GM12892 (cell line): Measurements from ENCODE around the gene MFSD1.

Experiments used
- DNase-seq: peaks from one replicate; pipeline ENCODE4 v3.0.0; 2011; ENCODE audit not compliant: insufficient read length
- FAIRE-seq: peaks from 2 replicates; lab custom pipeline; 2011; peaks lifted over from hg19 to GRCh38; lab: Jason Lieb, UNC
- POLR2A ChIP-seq: IDR thresholded peaks from 2 replicates; pipeline ENCODE4 v1.6.1; 2011; ENCODE audit warnings: low read depth, low read length, control low read depth
- POLR2AphosphoS5 ChIP-seq: IDR thresholded peaks from 2 replicates; pipeline ENCODE4 v1.6.1; 2011; ENCODE audit warnings: low read depth, low read length, control low read depth
- TAF1 ChIP-seq: IDR thresholded peaks from 2 replicates; pipeline ENCODE4 v1.6.1; 2011; ENCODE audit warnings: low read depth, mild to moderate bottlenecking, control low read depth, low read length, borderline replicate concordance

The MFSD1 gene

DNA sequence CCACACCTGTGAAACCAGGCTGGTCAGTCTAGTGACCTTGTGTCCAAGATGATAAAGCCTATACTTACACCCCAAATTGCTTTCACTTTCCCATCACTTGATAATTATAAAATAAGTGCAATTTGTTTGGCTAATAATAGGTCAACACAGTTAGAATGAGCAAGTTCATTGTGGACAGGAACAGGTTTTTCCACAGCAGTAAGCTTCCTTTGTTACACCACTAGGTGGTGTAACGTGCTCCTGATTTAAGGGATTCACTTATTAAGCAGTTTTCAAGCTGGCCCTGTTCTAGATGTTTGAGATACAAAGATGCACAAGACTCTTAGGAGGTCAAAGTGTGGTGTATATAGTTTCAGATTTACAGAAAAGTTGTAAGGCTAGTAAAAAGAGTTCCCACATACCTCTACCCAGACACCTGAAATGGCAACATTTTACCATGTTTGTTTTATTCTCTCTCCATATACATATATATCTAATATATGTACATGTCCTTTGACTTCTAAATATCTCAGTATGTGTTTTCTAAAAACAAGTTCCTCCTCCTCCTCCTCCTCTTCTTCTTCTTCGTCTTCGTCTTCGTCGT, 6.8 kb upstream of the MFSD1 start:
- DNase-seq (no peak), FAIRE-seq (peak; percentile 38)
- TF ChIP-seq POLR2AphosphoS5 = no peak
- no peak for TF ChIP-seq TAF1
- TF ChIP-seq POLR2A = no peak

DNA sequence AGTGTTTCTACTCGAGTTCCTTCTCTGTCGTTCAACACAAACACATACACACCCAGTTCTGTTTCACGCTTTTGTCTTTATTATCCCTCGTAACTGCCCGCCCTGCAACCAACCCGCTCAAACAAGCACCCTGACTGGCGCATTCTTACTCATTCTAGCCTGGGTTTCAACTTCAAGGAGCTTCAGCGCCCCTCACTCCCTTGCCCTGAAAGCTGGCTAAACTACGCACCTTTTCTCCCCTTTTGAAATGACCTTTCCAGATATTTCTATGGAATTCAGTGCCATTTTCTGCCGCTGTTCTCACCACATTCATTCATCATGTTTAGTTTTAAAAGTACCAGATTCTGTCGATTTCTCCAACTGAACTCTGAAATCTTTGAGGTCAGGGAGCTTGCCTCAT, 653 bp upstream of the MFSD1 start:
- TF ChIP-seq POLR2A (no peak), POLR2AphosphoS5 (no peak), TAF1 (no peak)
- no peak for FAIRE-seq

GRCh38 chr3:158802409-158803268, 785 bp downstream of the MFSD1 start:
- DNase-seq (peak; percentile 15), FAIRE-seq (peak; percentile 53)
- no peak for TF ChIP-seq TAF1
- TF ChIP-seq POLR2A = no peak
- no peak for TF ChIP-seq POLR2AphosphoS5

More for the DNA sequence above, 653 bp upstream of the MFSD1 start:
- DNase-seq = no peak

GRCh38 chr3:158804441-158804840, 2.6 kb downstream of the MFSD1 start:
- TF ChIP-seq POLR2A (no peak), POLR2AphosphoS5 (no peak), TAF1 (no peak)
- DNase-seq (no peak), FAIRE-seq (no peak)

- no peak for DNase-seq
- no peak for FAIRE-seq
- TF ChIP-seq POLR2AphosphoS5 = no peak
- no peak for TF ChIP-seq POLR2A
- TF ChIP-seq TAF1 = no peak
These were observed 6.8 kb downstream of the MFSD1 start for GRCh38 chr3:158808697-158809096.

GRCh38 chr3:158809642-158810041, 7.8 kb downstream of the MFSD1 start:
- FAIRE-seq = no peak
- DNase-seq = no peak
- no peak for TF ChIP-seq POLR2A
- no peak for TF ChIP-seq TAF1

DNA sequence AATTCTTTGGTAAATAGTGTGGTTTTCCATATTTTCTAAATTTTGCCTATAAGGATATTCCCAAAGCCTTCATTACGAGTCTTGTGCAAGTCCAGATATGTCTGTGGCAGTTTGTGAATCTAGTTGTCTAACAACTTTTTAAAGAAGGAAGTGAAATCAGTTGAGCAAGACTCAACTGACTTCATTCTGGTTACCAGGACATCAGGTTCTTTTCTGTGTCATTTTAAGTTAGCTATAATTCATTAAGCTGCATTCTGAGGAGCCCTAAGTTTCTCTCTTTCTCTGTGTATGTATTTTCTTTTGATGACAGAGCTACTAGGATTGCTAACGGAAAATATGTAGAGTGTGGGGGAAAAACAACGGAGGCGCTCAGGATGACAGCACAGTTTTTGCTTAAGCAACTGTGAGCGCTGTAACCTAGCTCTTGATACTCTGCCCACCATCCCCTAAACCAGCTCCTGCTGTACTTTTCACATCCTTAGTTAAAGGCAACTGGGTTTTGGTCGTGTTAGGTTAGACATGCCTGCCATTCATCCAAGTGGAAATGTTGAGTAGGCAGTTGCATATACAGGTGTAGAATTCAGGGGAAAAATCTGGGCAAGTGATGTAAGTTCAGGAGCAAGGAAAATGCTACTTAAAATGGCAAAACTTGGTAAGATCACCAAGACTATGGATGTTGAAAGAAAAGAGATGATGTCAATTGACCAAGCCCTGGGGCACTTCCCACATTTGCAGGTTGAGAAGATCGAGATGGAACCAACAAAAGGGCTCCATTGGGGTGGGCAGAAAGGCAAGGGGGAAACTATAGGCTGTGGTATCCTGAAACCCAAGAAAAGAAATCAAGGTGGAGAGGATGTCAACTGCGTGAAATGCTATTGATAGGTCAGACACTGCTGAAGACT, 9.2 kb downstream of the MFSD1 start:
- TF ChIP-seq TAF1 (no peak), POLR2AphosphoS5 (no peak), POLR2A (no peak)
- FAIRE-seq (no peak), DNase-seq (no peak)

DNA sequence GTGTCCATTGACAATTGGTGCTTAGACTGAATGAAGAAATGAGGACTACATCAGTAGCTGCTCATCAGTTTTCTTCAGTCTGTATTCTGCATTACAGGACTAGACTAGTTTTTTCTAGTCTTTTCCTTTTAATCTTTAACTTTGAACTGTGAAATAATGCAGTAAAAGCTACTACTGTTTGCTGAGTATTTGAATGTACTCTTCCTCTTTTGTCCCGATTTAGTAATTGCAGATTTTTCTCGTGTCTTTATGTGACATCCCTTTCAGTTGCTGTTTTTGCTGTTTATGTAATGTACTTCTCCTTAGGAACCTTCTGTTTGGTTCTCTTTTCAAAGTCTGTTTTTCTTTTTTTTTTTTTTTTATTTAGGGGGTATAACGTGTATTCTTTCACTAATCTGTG, 17.4 kb downstream of the MFSD1 start:
- DNase-seq = no peak
- no peak for FAIRE-seq
- TF ChIP-seq TAF1 (no peak), POLR2A (no peak), POLR2AphosphoS5 (no peak)

- no peak for FAIRE-seq
- DNase-seq = no peak
- TF ChIP-seq POLR2AphosphoS5 = no peak
- no peak for TF ChIP-seq TAF1
- no peak for TF ChIP-seq POLR2A
These were observed 18.7 kb downstream of the MFSD1 start for GRCh38 chr3:158820521-158820920.

- TF ChIP-seq TAF1 (no peak), POLR2AphosphoS5 (no peak), POLR2A (no peak)
- no peak for FAIRE-seq
These were observed 20.0 kb downstream of the MFSD1 start for GRCh38 chr3:158821847-158822246.

DNA sequence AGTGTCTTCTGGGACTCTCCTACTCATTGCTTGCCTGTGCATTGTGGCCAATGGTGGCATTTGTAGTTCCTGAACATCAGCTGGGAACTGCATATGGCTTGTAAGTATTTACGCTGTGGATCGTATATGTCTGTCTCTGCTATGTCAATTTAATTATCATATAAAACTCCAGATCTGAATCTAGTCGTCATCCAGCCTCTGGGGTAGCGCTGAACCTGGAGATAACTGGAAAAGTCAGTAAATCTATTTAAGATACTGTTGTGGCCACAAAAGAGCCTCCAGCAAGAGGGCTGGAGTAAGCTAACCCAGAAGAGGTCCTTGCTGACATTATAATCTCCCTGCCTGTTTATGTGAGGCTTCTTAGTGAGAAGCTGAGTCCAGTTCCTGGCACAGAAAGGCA, 21.6 kb downstream of the MFSD1 start:
- TF ChIP-seq POLR2AphosphoS5 (no peak), POLR2A (no peak), TAF1 (no peak)
- no peak for DNase-seq
- FAIRE-seq = no peak

More at GRCh38 chr3:158821847-158822246, 20.0 kb downstream of the MFSD1 start:
- no peak for DNase-seq

GRCh38 chr3:158827773-158828172, 25.9 kb downstream of the MFSD1 start:
- no peak for TF ChIP-seq POLR2AphosphoS5
- TF ChIP-seq POLR2A = no peak
- no peak for TF ChIP-seq TAF1
- no peak for FAIRE-seq
- DNase-seq = no peak
